WTC11 (cell line): ENCODE measurements around the gene CRYZ.

Experiments
- ETV6 ChIP-seq: sonication (generic); formaldehyde crosslinking; IDR thresholded peaks from 2 replicates; pipeline ENCODE4 v1.8.1; 2022; ENCODE audit warnings: mild to moderate bottlenecking, missing genetic modification reagents
- TEAD4 ChIP-seq: sonication (generic); formaldehyde crosslinking; IDR thresholded peaks from 2 replicates; pipeline ENCODE4 v1.8.0; 2022; ENCODE audit warnings: mild to moderate bottlenecking, missing genetic modification reagents
- TF ChIP-seq, protein P1 (sequence below): fragments of 200-600 bp; IDR thresholded peaks from 2 replicates; pipeline ENCODE4 v1.8.0; 2022; ENCODE audit warnings: antibody characterized with exemption
- TF ChIP-seq, protein P2 (sequence below): sonication (generic); formaldehyde crosslinking; IDR thresholded peaks from 2 replicates; pipeline ENCODE4 v1.8.1; 2023; ENCODE audit warnings: mild to moderate bottlenecking, missing genetic modification reagents, moderate library complexity

DNA sequence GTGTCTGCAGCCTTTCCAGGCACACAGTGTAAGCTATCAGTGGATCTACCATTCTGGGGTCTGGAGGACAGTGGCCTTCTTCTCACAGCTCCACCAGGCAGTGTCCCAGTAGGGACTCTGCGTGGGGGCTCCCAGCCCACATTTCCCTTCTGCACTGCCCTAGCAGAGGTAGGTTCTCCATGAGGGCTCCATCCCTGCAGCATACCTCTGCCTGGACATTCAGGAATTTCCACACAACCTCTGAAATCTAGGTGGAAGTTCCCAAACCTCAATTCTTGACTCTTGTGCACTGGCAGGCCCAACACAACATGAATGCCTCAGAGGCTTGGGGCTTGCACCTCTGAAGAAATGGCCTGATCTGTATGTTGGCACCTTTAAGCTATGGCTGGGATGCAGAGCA lies 6.8 kb downstream of the CRYZ start:
- TF ChIP-seq TEAD4 (CRISPR knock-in tag) (no peak), ETV6 (CRISPR knock-in tag) (no peak)
- TF ChIP-seq, protein P1, sequence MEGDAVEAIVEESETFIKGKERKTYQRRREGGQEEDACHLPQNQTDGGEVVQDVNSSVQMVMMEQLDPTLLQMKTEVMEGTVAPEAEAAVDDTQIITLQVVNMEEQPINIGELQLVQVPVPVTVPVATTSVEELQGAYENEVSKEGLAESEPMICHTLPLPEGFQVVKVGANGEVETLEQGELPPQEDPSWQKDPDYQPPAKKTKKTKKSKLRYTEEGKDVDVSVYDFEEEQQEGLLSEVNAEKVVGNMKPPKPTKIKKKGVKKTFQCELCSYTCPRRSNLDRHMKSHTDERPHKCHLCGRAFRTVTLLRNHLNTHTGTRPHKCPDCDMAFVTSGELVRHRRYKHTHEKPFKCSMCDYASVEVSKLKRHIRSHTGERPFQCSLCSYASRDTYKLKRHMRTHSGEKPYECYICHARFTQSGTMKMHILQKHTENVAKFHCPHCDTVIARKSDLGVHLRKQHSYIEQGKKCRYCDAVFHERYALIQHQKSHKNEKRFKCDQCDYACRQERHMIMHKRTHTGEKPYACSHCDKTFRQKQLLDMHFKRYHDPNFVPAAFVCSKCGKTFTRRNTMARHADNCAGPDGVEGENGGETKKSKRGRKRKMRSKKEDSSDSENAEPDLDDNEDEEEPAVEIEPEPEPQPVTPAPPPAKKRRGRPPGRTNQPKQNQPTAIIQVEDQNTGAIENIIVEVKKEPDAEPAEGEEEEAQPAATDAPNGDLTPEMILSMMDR, result no peak
- TF ChIP-seq, protein P2, sequence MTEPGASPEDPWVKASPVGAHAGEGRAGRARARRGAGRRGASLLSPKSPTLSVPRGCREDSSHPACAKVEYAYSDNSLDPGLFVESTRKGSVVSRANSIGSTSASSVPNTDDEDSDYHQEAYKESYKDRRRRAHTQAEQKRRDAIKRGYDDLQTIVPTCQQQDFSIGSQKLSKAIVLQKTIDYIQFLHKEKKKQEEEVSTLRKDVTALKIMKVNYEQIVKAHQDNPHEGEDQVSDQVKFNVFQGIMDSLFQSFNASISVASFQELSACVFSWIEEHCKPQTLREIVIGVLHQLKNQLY (CRISPR knock-in tag), result no peak
